SKM-1 treated with dmso at 0.1 percent for 144 hours (cell line): Measurements from ENCODE around the gene KCNQ1OT1.

Experiments
- DNase-seq: peaks from one replicate; lab custom pipeline; 2025; ENCODE audit not compliant: unreplicated experiment; lab: John Stamatoyannopoulos, UW

Gene KCNQ1OT1

DNA sequence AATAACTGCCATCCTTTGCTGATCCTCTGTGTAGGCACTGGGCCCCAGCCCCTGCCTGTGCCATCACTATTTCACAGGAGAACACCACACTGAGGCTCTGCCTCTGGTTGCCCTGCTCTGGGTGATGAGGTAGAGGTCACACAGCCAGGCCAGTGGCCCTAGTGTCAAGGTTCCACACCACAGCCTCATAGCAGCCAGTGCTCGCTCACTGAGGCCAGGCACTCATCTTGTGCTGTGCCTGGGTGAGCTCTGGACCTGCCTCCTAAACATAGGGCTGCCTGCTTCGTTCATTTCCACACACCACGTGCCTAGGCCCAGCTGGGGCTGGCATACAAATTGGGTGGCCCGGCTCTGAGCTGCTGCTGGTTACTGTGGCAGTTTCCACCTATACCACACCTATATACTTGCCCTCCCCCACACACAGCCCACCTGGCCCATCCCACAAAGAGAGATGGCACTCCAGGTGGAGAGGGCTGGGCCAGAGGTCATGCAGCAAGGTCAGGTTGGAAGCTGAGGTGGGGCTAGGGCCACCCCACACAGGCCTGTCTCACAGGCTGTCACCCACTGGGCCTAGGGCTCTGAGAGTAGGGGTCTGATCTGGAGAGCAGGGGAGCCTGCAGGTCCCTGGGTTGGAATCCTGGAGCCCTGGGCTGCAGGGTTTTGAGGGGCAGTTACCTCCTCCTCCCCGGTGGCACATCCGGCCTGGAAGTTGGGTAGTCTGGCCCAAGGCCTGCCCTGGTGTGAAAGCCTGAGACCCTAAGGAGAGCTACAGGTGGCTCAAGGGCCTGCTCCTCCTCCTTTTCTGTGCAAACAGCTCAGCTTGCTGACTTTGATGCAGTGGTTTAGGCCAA, 11.2 kb downstream of the KCNQ1OT1 start:
- no peak for DNase-seq

DNA sequence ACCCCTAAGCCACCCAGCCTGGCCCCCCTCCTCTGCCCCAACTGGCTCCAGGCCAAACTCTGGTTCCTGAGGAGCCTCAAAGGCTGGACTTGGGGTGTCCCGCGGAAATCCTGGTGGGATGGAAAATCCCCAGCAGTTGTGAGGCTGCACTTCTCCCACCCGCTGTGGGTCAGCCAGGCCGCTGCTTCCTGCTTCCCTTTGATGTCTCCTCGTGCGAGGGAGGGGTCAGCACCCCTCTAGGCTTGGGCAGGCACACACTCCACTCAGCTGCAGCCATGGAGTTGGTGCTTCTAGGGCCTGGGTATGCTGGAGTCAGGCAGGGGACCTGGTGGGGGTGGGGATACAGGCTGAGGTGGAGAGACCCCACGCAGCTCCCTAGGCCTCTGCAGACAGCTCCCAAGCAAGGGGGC, 12.0 kb downstream of the KCNQ1OT1 start:
- no peak for DNase-seq

DNA sequence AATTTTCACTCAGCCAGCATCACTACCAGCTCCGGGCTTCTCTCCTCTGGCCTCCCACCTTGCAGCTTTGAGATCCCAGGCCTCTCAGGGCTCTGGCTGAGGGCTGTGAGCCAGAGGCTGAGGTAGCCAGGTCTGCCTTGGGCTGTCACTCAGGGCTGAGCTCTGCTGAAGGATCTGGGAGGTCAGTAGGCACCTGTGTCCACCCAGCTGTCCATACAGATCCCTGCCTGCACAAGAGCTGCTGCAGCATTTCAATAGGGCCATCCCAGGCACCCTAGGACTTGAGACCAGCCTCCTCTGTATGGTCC, 12.6 kb downstream of the KCNQ1OT1 start:
- no peak for DNase-seq

DNA sequence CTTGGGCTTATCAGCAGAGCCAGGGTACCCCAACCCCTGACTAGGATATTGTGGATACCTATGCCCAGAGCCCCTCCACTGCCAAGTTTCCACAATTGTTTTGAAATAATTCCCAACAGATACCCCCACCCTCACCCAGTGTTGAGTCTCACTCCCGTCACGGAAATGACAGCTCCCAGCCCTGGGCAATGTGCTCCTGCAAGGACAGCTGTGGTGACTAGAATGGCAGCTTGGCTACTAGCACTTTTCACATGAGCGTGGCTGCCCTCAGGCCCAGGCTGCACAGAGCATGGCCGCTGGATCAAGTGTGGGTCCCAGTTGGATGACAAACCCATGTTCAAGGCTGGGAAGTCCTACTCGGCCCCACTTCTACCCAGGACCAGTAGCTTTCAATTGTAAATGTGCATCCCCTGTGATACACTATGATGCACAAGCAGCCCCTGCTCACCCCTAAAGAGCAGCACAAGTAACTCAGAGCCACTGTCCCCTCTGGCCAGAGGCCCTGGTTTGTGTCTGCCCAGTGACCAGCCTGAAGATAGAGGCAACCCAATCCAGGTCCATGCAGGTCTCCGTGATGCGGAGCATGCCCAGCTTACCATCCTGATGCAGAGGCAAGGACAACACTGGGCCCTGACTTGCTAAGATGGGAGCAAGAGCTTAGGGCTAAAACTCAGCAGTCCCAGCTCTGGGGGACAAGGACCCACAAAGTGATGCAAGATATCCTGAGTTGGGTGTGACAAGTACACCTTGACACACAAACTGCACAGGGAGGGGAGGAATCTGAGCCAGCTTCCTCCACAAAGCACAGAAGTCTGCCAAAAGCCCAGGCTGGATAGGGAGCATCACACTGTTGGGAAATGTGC, 13.2 kb downstream of the KCNQ1OT1 start:
- no peak for DNase-seq

DNA sequence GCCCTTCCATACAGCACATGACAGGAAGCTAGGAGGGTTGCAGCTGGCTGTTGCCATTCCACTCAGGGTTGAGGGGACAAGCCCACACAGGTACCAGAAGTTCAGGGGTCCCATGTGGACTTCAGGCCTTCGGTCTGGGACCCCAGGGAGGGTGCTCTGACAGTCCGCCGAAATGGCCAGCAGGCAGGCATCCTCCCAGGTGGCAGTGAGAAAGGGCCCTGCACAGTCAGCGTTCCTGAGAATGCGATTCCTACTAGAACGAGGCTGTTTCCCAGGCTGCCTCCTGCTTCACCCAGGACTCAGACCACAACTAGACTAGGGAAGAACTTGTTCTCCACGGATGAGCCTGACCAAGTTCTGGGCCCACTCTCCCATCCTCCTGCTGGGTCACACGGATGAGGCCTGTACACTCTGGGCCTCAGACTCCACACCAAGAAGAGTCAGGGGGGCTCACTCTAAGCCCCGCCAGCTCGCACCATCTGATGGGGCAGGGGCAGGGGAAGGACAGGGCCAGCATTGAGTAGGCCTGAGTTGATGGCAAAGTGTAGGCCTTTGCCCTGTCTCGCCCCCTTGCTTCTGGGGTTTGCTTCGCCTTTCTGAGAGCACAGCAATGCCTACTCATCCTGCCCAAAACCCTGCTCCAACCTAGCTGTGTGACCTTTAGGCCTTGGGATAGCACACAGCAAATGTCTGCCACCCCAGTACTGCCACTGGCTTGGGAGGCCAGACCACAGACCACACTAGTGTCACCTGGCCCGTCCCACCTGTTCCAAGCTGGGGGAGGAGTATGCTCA, 14.0 kb downstream of the KCNQ1OT1 start:
- no peak for DNase-seq

DNA sequence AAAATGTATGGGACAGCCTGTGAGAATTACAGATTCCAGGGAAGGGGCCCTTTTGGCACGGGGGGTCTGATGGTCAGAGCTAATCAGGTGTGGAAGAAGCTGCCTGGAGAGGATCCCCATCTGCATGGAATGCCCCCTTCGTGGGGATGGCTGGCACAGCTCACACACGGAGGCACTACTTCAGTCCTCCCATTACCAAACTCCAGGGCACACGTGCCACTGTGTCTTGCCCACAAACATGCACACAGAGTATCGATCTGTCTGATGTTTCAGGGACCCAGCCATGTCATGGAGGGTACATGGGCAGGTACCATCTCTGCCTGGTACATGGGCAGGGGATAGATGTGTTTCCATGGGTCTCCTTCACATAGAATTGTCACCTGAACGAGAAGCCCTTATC, 14.7 kb downstream of the KCNQ1OT1 start:
- DNase-seq: no peak

DNA sequence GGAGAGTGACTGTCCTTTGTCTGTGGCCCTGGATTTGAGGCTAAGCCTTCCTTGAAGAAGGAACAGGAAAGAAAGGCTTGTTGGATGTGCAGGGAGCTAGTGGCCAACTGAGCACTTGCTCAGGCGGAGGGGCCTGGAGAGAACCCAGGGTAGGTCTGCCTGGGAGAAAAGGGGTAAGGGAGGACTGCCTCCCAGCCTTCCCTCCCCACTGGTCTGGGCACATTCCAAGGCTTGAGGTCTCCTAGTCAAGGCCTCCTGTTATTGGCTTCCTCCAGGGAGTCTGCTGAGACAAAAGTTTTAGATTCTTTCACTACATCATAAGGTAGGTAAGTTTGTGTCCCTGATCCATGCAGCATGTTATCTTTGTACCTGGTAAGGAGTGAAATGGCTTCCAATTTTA, 15.2 kb downstream of the KCNQ1OT1 start:
- DNase-seq: no peak

DNA sequence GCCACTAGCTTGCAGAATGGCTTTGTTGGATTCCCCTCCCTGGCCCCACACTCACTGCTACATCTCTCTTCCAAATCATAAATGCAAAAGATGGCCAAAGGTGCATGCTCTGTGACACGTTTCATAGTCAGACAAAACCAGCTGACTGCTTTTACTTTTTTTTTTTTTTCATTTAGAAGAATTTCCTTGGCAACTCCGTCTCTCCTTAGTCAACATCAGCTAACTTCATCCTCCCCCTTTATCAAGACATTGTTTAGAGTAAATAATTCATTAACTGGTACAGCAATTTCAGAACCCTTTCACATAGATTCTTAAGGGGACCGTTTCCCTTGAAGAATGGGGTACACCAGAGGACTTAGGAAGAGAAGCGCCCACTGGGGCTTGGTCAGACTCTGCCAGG, 16.0 kb downstream of the KCNQ1OT1 start:
- DNase-seq: no peak

DNA sequence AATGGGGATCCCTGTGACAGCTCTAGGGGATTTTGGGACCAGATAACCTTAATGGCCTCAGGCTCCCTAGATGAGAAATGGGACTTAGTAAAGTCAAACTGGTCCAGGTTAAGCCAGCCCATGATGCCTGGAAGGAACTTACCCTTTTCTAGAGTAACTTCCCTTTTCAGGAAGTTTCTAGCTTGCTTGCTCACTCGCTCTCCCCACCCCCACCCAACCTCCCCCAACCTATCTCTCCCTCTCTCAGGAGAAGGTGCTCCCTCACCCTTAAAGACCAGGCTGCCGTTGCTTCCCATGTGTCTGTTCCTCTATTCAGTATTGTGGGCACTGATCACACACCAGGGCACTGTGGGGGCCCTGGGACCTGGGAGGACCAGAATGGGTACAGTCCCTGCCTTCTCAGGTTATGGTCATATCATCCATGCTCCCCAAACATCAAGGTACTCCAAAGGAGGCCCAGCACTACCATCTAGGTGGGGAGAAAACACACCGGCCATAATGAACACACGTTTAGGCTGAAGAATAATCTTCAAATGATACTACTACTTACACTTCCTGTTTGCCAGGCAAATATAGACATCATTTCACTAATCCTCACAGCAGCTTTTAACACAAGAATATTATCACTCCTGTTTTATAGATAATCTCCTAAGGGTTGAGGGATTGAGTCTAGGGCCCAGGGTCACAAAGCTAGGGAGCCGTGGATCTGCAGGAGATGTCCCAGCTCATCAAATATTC, 18.2 kb downstream of the KCNQ1OT1 start:
- peak; percentile 39 for DNase-seq

DNA sequence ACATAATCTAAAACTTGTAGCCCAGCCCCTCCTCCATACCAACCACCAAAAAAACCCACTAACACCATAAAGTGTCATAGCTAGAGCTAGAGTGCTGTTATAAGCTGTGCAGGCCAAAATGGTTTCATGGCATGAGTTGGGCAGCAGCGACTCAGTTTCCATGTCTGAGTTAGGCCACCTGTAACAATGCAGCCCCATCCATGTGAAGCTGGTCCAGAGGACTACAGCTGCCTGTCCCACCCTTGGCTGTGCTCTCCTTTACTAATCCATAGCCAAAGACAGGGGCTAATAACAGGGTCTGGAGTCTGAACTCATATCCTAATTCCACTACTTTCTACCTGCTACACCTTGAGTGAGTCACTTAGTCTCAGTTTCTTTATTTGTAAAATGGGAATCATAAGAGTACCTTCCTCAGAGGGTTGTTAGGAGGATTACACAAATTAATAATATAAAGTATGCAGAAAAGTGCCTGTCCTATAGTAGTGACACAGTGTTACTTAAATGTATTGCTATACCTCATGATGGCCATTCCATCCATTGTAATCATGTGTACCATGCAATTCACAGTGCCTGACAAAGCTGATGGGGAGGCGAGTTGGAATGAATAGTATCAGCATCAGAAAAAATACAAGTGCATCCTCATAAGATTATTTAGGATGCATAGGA, 20.6 kb downstream of the KCNQ1OT1 start:
- DNase-seq: no peak

DNA sequence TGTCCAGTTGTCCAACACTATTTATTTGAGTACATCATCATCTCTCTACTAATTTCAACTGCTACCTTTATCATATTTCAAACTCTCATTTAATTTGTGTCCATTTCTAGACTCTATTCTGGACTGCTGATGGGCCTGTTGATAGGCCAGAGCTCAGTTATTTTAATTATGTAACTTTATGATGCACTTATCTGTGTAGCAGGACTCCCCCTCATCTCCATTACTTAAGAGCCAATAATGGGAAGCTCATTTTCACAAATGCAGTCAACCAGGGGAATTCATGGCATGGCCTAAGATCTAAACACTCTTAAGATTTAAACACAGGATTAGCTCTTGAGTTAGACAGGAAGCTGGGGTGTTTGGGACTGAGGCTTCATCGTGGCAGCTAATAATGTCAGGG, 21.4 kb downstream of the KCNQ1OT1 start:
- no peak for DNase-seq

DNA sequence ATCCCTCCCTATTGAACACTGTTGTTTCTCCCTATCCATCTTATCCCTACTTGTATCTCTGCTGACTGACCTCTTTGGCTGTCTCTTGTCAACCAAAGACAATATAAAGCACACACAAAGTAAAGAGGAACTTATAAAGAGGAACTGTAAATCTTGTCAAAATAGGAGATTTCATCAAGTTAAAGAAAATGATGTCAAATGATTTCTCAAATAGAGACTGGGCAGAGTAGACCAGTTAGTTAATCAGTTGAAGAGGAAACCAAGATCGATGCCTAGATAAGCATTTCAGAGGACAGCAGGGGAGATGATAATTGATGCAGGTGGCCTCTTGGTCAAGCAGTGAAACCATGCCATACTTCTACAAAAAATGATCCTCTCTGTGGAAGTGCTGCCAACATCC, 22.7 kb downstream of the KCNQ1OT1 start:
- DNase-seq: peak; percentile 78

DNA sequence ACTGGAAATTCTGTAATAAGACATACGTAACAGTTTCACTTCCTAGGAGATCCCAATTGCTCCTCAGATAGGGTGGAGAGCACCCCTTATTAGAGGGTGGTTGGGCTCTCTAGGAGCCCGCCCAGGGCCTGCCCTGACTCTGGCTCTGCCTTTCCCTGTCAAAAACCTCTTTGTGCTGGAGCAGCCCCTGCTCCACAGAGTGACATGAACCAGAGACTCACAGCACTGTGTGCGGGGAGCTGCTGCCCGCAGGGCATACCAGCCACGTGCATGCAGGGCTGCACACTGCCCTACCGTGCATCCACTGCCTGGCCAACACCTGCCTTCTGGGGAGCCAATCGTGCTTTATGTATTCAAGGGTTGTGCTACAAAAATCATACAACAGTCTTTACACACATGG, 24.3 kb downstream of the KCNQ1OT1 start:
- DNase-seq: no peak

DNA sequence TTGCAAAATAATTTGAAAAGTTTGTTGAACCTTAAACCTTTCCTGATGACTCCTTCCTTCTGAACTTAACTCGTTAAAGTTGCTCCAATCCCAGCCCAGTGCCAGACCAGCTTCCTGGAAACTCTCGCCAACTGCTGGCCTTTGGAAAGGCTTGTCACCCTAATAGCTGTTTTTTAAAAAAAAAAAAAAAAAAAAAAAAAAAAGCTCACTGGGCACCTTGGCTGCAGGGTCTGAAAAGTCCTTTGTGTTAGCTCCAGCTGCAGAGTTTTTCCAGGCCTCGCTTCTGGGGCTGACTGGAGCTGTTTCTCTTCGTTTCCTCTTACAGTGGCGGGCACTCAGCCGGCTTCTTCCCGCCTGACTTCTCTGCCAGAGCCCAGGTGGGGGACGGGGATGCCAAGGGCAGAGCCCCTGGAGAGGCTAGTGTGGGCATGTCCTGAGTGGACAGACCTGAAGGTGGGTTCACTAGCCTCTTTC, 25.1 kb downstream of the KCNQ1OT1 start:
- DNase-seq: no peak

DNA sequence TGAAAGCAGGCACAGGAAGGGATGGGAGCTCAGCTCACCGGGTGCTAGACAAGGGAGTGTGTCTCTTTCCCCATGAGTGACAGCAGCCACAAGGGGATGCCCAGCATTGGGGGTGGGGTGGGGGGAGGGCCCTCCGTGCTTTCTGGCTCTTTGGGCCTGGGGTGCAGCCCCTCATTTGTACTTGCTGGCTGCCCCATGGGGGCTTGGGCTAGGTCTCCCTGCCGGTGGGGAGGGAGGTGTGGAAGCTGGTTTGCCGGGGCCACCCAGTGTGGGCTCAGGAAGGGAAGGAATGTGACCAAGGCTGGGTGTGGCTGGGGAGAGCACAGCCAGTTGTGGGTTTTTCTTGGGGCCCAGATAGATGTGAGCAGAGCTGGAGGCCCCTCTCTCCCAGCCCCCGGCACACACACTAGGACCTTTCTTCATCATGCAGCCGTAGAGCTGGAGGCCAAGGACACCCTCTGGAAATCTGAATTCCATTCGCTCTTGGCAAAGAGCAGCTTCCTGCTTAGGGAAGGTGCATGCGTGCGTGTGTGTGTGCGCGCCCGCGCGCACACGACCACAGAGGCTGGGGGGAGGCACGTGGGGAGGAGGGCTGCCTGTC, 25.8 kb downstream of the KCNQ1OT1 start:
- DNase-seq: no peak

DNA sequence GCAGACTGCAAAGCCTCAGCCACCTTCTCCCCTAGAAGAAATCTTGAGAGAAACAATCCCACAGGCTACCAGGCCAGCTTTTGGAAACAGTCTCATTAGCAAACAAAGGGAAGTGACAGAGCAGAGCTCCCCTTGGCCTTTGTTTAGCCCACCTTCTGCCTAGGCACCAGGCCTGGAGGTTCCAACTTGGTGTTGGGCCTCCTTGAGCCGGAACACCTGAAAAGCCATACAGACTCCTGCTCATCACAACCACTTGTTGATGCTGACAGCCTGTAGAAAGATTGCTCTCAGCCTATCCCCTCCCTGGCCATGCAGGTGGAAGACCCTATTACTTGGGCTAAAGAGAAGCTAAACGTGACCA, 26.6 kb downstream of the KCNQ1OT1 start:
- no peak for DNase-seq

DNA sequence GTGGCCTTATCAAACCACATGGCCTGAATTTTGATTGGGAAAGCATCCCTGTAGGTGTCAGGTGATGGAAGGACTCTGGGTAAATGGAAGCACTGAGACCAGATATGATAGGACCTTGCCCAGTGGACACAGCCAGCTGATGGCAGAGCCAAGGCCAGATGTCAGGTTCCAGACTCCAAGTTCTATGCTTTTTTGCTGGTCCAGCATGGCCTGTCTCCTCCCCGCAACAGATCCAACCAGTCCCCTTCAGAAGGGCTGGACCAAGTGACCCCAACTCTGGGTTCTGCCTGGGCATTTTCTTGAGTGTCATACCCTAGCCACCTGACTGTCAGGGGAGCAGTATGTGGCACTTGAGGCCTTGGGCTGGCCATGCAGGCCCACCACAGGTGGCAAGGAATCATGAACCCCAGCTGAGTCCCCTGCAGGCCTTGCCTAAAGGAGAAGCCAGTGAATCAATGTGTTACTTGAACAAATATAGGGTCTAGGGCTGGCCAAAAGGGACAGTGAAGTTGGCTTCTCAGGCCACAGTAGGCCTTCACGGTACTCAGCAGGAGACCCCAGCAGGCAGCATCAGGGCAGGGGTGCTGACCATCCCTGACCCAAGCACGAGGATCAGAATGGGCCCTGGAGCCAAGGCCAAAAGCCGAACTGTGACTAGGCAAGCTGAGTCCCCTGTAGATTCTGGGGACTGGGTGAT, 27.1 kb downstream of the KCNQ1OT1 start:
- no peak for DNase-seq

DNA sequence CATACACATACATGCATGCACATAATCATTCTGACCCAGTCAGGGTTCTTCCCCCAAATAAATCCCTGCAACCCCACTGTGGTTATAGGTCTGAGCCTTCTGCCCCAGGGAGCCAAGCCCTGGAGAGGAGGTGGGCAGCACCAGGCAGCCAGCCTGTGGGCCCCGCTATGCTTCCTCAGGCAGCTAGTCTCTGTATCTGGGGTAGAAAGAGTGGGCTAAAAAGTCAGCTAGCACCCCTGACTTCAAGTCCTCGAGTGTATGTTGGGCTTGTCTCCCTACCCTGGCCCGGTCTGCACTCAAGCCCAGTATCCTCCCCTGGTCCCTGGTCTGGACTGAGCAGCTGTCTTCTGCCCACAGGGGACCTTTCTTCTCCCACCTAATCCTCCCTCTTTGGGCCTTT, 28.0 kb downstream of the KCNQ1OT1 start:
- no peak for DNase-seq

DNA sequence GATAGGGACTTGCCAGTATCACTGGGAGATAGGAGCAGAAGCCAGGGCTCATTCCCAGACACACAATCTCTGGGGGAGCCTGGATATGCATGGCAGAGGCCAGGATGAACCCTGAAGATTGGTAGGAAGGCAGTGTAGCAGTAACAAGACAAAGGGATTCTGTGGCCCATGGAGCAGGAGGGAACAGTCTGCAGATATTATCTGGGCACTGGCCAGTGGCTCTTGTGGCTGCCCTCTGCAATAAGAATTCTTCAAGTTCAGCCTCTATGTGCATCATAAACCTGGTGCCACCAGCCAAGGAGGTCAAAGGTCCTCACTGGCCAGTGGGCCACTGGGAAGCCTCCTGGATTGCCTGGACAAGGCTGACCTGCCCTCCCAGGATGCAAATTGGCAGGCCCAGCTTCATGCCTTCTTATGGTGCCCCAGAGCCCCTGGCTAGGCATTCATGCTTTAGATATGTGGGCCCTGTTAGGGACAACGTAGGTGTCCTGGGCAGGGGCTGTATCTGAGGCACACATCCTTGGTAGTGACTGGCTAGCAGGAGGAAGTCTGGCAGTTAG, 29.2 kb downstream of the KCNQ1OT1 start:
- DNase-seq: no peak
